Nephron progenitor cell (in vitro differentiated cells): ENCODE data around the gene PSMB4.

Experiments used
- DNase-seq: peaks from one replicate; pipeline ENCODE4 v3.0.0; 2021
- H3K27ac Mint-ChIP-seq: 2 replicates; pipeline ENCODE4 v1.8.0; 2021; ENCODE audit warnings: mild to moderate bottlenecking, moderate library complexity, mixed read lengths
- H3K27me3 Mint-ChIP-seq: 2 replicates; pipeline ENCODE4 v1.8.0; 2021; ENCODE audit warnings: mild to moderate bottlenecking, low read depth, mixed read lengths; ENCODE audit not compliant: poor library complexity
- H3K36me3 Mint-ChIP-seq: 2 replicates; pipeline ENCODE4 v1.8.0; 2021; ENCODE audit warnings: low read depth, mixed read lengths
- H3K4me1 Mint-ChIP-seq: 2 replicates; pipeline ENCODE4 v1.8.0; 2021; ENCODE audit warnings: mixed read lengths
- H3K4me3 Mint-ChIP-seq: 2 replicates; pipeline ENCODE4 v1.8.0; 2021; ENCODE audit warnings: mild to moderate bottlenecking, moderate library complexity, mixed read lengths
- H3K9me3 Mint-ChIP-seq: 2 replicates; pipeline ENCODE4 v1.8.0; 2021; ENCODE audit warnings: mild to moderate bottlenecking, moderate library complexity, mixed read lengths
- CTCF ChIP-seq: fragments of 200-600 bp; sonication (generic); IDR thresholded peaks from 2 replicates; pipeline ENCODE4 v1.5.0; 2021; ENCODE audit warnings: antibody characterized with exemption

The PSMB4 gene

GRCh38 chr1:151406176-151406575 is 6.8 kb downstream of the PSMB4 start:
- no peak overlapping the region for H3K4me3 Mint-ChIP-seq
- no peak for TF ChIP-seq CTCF
- peaks cover 76% of the 10 kb centered on the region for H3K36me3 Mint-ChIP-seq
- no peak for DNase-seq
- H3K27me3 Mint-ChIP-seq, result peaks cover 6% of the 10 kb centered on the region
- H3K9me3 Mint-ChIP-seq, result no peaks in the 10 kb centered on the region
- H3K4me1 Mint-ChIP-seq, result peaks cover 7% of the 10 kb centered on the region
- H3K27ac Mint-ChIP-seq, result peak overlapping the region; percentile 30

- H3K4me3 Mint-ChIP-seq, result no peak overlapping the region
- H3K27ac Mint-ChIP-seq, result peak overlapping the region; percentile 14
- TF ChIP-seq CTCF, result no peak
- H3K36me3 Mint-ChIP-seq, result peaks cover 76% of the 10 kb centered on the region
- H3K27me3 Mint-ChIP-seq, result peaks cover 6% of the 10 kb centered on the region
- DNase-seq, result no peak
- H3K9me3 Mint-ChIP-seq, result no peaks in the 10 kb centered on the region
- no peaks in the 10 kb centered on the region for H3K4me1 Mint-ChIP-seq
Observed at GRCh38 chr1:151407304-151407703, 7.9 kb downstream of the PSMB4 start.

GRCh38 chr1:151408891-151409290 is 9.5 kb downstream of the PSMB4 start:
- Mint-ChIP-seq H3K4me1 (no peaks in the 10 kb centered on the region), H3K4me3 (no peak overlapping the region), H3K27me3 (peaks cover 6% of the 10 kb centered on the region), H3K9me3 (no peaks in the 10 kb centered on the region), H3K36me3 (peaks cover 75% of the 10 kb centered on the region), H3K27ac (no peak overlapping the region)
- TF ChIP-seq CTCF, result no peak
- no peak for DNase-seq

GRCh38 chr1:151411884-151412283 is 12.5 kb downstream of the PSMB4 start:
- Mint-ChIP-seq H3K27ac (no peak overlapping the region), H3K27me3 (peaks cover 6% of the 10 kb centered on the region), H3K4me1 (no peaks in the 10 kb centered on the region), H3K36me3 (peaks cover 79% of the 10 kb centered on the region), H3K9me3 (no peaks in the 10 kb centered on the region), H3K4me3 (no peak overlapping the region)
- TF ChIP-seq CTCF, result no peak
- DNase-seq, result no peak

GRCh38 chr1:151416231-151416630 is 16.9 kb downstream of the PSMB4 start:
- peaks cover 81% of the 10 kb centered on the region for H3K36me3 Mint-ChIP-seq
- no peaks in the 10 kb centered on the region for H3K27me3 Mint-ChIP-seq
- no peaks in the 10 kb centered on the region for H3K4me1 Mint-ChIP-seq

More at GRCh38 chr1:151416231-151416630, 16.9 kb downstream of the PSMB4 start:
- H3K4me3 Mint-ChIP-seq, result no peak overlapping the region
- no peak for TF ChIP-seq CTCF
- no peak for DNase-seq
- H3K9me3 Mint-ChIP-seq, result no peaks in the 10 kb centered on the region
- no peak overlapping the region for H3K27ac Mint-ChIP-seq
